ENCODE measurements around the gene ENTREP3.

- TF ChIP-seq CTCF (IDR thresholded peaks at IDR 0.05) = no peak
- TF ChIP-seq POLR2A (IDR thresholded peaks at IDR 0.05) = no peak
Measured at GRCh38 chr1:155278689-155279160, 23.4 kb upstream of the ENTREP3 start.

Data from heart left ventricle (tissue), 13 donors.